NCI-H345 (cell line): Measurements from ENCODE around the gene MARVELD3.
A peak's percentile ranks its signal among the peaks of the same experiment; 100 is the strongest.
"Not testable (repeated sequence)": the region's sequence is repeated elsewhere in the genome, so short reads cannot be mapped to it uniquely, and the experiment has no call there.

Experiments
- DNase-seq: peaks from one replicate; lab custom pipeline; 2025; lab: John Stamatoyannopoulos, UW

MARVELD3 gene

GRCh38 chr16:71672125-71672524, 46.1 kb downstream of the MARVELD3 start:
- no peak for DNase-seq

- DNase-seq: no peak
These were observed 47.0 kb downstream of the MARVELD3 start for GRCh38 chr16:71672803-71673581.

GRCh38 chr16:71673582-71673973, 47.6 kb downstream of the MARVELD3 start:
- no peak for DNase-seq

GRCh38 chr16:71674229-71674628, 48.2 kb downstream of the MARVELD3 start:
- no peak for DNase-seq

GRCh38 chr16:71675380-71675779, 49.4 kb downstream of the MARVELD3 start:
- no peak for DNase-seq

GRCh38 chr16:71676236-71676635, 50.3 kb downstream of the MARVELD3 start:
- peak; percentile 21 for DNase-seq

DNA sequence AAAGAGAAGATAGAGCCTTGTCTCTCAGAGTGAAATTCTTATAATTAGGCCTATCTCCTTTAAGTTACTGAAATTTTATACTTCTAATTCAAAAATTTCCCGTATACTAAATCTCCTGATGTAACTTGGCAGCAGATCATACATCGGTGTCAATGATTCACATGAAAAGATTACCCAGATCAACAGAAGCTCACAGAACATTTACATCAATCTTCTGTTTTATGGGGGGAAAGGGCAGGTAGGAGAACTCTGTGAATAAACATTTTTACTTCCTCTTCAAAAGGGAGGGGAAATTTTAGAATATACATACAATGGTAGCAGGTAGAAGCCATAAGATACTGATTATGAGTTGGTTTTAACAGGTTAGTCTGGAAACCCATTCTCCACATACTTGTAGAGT, 55.4 kb downstream of the MARVELD3 start:
- no peak for DNase-seq

- not testable (repeated sequence) for DNase-seq
These were observed 58.3 kb downstream of the MARVELD3 start for GRCh38 chr16:71684280-71684679.
